ENCODE data around the gene RBM34. TPM values are rescaled to one million over a fixed set of nuclear protein-coding genes. Genes with fewer than 3 reads are reported as not detected.

Gene RBM34
- total RNA-seq: 100 to 1,000 TPM; 106 TPM

GRCh38 chr1:235160957-235161684, at the start of gene RBM34:
Gene RBM34, minus strand, starts transcription at chr1:235161250. Its CDS starts 24 bp downstream, at chr1:235161226.

GRCh38 chr1:235128456-235129328, 32.4 kb downstream of the RBM34 start, which contains the start of gene TOMM20:
Gene TOMM20, minus strand, starts transcription at chr1:235128837. Its CDS starts 122 bp downstream, at chr1:235128715.

Small RNA genes lying within 50 kb of the gene (microRNA-seq; reads per million reads assigned to microRNA genes)
- gene MIR4753 (ENCODE audit: borderline microRNAs expressed, borderline replicate concordance): 0.63 reads per million

Other genes starting within 250 kb of the RBM34 start
- gene TOMM20, start 32.4 kb downstream of the RBM34 start, total RNA-seq: 100 to 1,000 TPM in 1 of 2 experiments, 10 to 100 TPM in 1; 99.8 to 109 TPM
- 10 to 100 TPM; 52.1 to 52.2 TPM for gene ARID4B, start 166.9 kb upstream of the RBM34 start, total RNA-seq
- gene GGPS1, start 167.3 kb upstream of the RBM34 start, total RNA-seq: 10 to 100 TPM; 30.4 TPM
- gene TBCE, start 206.2 kb upstream of the RBM34 start, total RNA-seq: 10 to 100 TPM; 20.1 to 22.2 TPM